Choroid plexus epithelial cell (primary cell): ENCODE results near the gene RFX1.
"Not testable (repeated sequence)": the region's sequence is repeated elsewhere in the genome, so short reads cannot be mapped to it uniquely, and the experiment has no call there.

Source experiments
- DNase-seq: peaks from one replicate; pipeline ENCODE4 v3.0.0-alpha.2; 2010; ENCODE audit warnings: low read depth
- H3K4me3 ChIP-seq: 2 replicates; pipeline ENCODE4 v1.5.1; 2011; ENCODE audit warnings: low read depth, mild to moderate bottlenecking, control low read depth, low read length, moderate library complexity
- TF ChIP-seq, protein P1 (sequence below): conservative IDR thresholded peaks from 2 replicates; pipeline ENCODE4 v1.5.1; 2011; ENCODE audit warnings: low read depth, mild to moderate bottlenecking, control low read depth, inconsistent platforms, low read length, moderate library complexity

RFX1 gene

DNA sequence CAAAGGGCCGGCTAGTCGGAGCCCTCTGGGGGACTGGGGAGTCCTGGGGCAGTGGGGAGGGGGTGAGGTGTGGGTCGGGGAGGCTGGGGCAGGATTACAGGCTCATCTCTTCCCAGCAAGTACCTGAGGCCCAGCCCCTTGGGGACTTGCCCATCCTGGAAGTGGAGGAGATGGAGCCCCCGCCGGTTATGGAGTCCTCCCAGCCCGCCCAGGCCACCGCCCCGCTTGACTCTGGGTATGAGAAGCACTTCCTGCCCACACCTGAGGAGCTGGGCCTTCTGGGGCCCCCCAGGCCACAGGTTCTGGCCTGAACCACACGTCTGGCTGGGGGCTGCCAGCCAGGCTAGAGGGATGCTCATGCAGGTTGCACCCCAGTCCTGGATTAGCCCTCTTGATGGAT, 45.9 kb upstream of the RFX1 start:
- H3K4me3 ChIP-seq, result no peak overlapping the region
- TF ChIP-seq, protein P1, sequence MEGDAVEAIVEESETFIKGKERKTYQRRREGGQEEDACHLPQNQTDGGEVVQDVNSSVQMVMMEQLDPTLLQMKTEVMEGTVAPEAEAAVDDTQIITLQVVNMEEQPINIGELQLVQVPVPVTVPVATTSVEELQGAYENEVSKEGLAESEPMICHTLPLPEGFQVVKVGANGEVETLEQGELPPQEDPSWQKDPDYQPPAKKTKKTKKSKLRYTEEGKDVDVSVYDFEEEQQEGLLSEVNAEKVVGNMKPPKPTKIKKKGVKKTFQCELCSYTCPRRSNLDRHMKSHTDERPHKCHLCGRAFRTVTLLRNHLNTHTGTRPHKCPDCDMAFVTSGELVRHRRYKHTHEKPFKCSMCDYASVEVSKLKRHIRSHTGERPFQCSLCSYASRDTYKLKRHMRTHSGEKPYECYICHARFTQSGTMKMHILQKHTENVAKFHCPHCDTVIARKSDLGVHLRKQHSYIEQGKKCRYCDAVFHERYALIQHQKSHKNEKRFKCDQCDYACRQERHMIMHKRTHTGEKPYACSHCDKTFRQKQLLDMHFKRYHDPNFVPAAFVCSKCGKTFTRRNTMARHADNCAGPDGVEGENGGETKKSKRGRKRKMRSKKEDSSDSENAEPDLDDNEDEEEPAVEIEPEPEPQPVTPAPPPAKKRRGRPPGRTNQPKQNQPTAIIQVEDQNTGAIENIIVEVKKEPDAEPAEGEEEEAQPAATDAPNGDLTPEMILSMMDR, result no peak
- DNase-seq, result no peak

DNA sequence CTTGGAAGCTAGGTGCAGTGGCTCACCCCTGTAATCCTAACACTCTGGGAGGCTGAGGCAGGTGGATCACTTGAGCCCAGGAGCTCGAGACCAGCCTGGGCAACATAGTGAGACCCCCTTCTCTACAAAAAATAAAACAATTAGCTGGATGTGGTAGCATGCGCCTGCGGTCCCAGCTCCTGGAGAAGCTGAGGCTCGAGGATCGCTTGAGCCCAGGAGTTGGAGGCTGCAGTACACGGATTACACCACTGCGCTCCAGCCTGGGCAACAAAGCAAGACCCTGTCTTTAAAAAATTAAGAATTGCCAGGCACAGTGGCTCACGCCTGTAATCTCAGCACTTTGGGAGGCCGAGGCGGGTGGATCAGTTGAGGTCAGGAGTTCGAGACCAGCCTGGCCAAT, 44.8 kb upstream of the RFX1 start:
- H3K4me3 ChIP-seq, result not testable (repeated sequence)

DNA sequence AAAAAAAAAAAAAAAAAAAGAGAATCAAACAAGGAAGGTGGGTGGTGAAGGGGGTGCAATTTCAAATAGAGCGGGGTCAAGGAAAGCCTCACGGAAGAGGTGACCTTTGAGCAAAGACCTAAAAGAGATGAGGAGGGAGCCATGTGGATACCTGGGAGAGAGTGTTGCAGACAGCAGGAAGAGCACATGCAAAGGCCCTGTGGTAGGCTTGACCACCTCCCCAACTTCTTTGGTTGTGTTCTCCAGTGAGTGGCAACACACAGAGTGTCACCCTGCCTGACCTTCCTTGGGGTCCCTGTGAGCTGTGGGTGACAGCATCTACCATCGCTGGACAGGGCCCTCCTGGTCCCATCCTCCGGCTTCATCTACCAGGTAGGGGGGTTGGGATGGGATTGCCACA, 44.4 kb upstream of the RFX1 start:
- DNase-seq, result no peak
- H3K4me3 ChIP-seq, result no peak overlapping the region
- TF ChIP-seq, protein P1, result no peak

More for the DNA sequence above, 44.8 kb upstream of the RFX1 start:
- not testable (repeated sequence) for DNase-seq

DNA sequence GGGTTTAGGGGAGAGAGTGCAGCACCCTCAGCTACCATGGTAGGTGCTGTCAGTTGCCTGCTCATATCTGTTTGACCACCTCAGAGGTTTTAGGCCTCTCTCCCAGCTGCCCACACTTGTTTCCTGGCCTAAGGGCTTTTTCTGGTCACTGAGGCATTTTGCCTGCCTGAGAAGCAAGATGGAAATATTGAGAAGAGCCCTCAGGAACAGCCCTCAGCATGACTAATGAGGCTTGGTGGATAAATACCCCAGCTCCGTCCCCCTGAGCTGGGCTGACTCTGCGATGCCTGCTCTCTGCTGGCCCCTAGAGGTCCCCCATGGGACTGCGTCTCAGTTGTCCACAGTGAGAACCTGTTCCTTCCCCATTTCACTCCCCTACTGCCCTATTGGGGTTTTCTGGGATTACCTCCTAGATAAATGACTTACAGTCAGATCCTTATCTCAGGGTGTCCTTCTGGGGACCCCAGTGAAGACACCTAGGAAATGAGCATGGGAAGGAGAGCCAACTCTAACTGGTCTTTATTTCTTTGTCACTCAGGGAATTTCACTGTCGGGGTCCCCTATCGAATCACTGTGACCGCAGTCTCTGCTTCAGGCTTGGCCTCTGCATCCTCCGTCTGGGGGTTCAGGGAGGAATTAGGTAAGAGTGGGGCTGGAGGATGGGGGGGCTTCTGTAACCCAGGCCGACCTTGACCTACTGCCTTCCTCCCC, 42.5 kb upstream of the RFX1 start:
- H3K4me3 ChIP-seq, result no peak overlapping the region
- TF ChIP-seq, protein P1, result peak; percentile 89
- DNase-seq, result peak; percentile 31

DNA sequence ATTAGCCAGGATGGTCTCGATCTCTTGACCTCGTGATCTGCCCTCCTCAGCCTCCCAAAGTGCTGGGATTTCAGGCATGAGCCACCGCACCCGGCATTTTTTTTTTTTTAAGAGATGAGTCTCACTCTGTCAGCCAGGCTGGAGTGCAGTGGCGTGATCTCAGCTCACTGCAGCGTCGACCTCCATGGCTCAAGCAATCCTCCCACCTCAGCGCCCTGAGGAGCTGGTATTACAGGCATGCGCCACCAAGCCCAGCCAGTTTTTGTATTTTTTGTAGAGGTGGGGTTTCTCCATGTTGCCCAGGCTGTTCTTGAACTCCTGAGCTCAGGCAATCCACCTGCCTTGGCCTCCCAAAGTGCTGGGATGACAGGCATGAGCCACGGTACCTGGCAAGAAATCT, 41.7 kb upstream of the RFX1 start:
- not testable (repeated sequence) for H3K4me3 ChIP-seq, DNase-seq

DNA sequence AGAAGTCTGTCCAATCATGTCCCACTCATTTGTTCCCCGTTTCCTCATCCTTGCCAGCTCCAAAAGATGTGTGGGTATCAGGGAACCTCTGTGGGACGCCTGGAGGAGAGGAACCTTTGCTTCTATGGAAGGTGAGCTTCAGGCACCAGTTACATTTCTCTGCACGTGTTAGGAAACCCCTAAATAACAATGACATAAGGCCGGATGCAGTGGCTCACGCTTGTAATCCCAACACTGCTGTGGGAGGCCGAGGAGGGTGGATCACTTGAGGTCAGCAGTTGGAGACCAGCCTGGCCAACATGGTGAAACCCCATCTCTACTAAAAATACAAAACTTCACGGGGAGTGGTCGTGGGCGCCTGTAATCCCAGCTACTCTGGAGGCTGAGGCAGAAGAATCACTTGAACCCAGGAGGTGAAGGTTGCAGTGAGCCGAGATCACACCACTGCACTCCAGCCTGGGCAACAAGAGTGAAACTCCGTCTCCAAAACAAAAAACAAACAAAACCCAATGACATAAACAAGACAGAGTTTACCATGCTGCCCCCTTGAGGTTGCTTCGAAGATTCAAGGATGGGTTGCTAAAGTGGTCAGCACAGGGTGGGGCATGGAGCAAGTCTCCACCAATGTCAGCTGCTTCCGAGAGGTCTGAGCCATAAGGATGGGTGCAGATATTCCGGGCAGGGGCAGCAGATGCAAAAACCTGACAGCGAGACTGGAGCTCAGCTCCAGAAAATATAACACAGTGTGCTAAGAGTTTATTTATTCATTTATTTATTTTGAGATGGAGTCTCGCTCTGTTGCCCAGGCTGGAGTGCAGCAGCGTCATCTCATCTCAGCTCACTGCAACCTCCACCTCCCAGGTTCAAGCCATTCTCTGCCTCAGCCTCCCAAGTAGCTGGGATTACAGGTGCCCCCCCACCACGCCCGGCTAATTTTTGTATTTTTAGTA, 36.8 kb upstream of the RFX1 start:
- not testable (repeated sequence) for H3K4me3 ChIP-seq

DNA sequence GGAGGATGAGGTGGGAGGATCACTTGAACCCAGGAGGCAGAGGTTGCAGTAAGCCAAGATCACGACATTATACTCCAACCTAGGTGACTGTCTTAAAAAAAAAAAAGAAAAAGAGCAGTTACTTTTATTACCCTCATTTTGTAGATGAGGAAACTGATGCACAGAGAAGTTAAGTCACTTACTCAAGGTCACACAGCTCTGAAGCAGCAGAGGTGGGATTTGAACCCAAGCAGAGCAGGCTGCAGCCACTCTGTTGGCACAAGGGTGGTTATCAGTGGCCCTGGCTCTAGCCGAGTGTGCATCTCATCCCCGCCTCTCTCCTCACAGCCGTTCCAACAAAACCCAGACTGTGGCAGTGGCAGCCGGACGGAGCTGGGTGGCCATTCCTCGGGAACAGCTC, 33.1 kb upstream of the RFX1 start:
- no peak overlapping the region for H3K4me3 ChIP-seq
- DNase-seq, result no peak
- TF ChIP-seq, protein P1, result no peak

More for the DNA sequence above, 36.8 kb upstream of the RFX1 start:
- peak; percentile 81 for DNase-seq
- TF ChIP-seq, protein P1, result peak; percentile 73
